ENCODE data around the gene EME2.

EME2 gene

DNA sequence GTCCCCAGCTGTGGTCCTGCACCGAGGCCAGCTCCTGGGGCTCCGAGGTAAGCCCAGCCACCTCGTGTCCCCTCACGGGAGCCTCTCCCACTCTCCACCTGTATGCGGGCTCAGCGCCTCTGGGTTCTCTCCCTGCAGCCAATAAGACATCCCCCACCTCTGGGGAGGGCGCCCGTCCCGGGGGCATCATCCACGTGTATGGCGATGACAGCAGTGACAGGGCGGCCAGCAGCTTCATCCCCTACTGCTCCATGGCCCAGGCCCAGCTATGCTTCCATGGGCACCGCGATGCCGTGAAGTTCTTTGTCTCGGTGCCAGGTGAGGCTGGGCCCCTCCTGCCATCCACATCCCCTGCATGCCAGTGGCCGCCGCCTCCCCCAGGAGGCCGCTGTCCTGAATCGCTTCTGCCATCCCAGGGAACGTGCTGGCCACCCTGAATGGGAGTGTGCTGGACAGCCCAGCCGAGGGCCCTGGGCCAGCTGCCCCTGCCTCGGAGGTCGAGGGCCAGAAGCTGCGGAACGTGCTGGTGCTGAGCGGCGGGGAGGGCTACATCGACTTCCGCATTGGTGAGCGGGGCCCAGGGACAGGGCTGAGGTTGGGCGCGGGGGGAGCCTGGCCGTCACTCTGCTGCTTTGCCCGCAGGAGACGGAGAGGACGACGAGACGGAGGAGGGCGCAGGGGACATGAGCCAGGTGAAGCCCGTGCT, 4.4 kb upstream of the EME2 start:
- no peaks in the 10 kb centered on the region for H3K9me3 ChIP-seq (ENCODE audit: control insufficient read depth, low read length)
- H3K36me3 ChIP-seq (ENCODE audit: control insufficient read depth, insufficient read depth, low read length) = peaks cover 49% of the 10 kb centered on the region
- no peak overlapping the region for H3K4me3 ChIP-seq (ENCODE audit: extremely low read depth, insufficient read depth, low read length, poor library complexity, severe bottlenecking)
- whole genome bisulfite sequencing, 2 experiments (ENCODE audit: insufficient coverage in 2 of 2) = 94 to 95% methylated on average over 30 to 40 of the region's 41 CpGs
- no peaks in the 10 kb centered on the region for H3K4me1 ChIP-seq (ENCODE audit: control insufficient read depth, insufficient read depth, low read length, poor library complexity, severe bottlenecking)
- H3K27ac ChIP-seq (ENCODE audit: low read depth, low read length, severe bottlenecking) = no peak overlapping the region

DNA sequence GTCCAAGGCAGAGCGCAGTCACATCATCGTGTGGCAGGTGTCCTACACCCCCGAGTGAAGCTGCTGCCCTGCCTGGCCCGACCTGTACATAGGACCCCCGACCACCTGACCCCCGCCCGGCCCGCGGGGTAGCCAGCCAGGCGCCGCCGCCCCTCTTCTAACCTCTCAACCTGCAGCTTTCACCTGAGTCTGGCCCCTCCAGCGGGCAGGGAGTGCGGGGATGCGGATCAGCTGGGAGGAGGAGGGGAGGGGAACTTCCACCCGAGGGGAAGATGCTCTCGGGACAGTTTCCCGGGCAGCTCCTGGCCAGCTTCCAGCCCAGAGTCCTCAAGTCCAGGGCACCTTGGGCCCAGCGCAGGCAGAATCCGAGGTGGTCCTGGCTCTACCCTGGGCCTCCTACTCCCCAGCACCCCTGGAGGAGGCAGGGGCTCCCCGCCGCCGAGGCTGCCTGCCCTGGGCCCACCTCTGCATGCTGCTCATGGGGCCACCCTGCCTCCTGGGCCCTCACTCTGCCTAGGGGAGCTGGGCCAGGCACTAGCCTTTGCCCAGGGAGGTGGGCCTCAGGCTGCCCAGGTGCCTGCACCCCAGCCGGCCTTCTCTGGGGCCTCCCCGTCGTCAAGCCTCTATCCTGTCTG, 3.7 kb upstream of the EME2 start:
- Histone ChIP-seq H3K4me1 (ENCODE audit: control insufficient read depth, insufficient read depth, low read length, poor library complexity, severe bottlenecking) (no peaks in the 10 kb centered on the region), H3K27ac (ENCODE audit: low read depth, low read length, severe bottlenecking) (no peak overlapping the region), H3K9me3 (ENCODE audit: control insufficient read depth, low read length) (no peaks in the 10 kb centered on the region), H3K36me3 (ENCODE audit: control insufficient read depth, insufficient read depth, low read length) (peaks cover 45% of the 10 kb centered on the region), H3K4me3 (ENCODE audit: extremely low read depth, insufficient read depth, low read length, poor library complexity, severe bottlenecking) (no peak overlapping the region)
- 94 to 96% methylated on average over 17 of the region's 26 CpGs for WGBS, 2 experiments (ENCODE audit: insufficient coverage in 2 of 2)

DNA sequence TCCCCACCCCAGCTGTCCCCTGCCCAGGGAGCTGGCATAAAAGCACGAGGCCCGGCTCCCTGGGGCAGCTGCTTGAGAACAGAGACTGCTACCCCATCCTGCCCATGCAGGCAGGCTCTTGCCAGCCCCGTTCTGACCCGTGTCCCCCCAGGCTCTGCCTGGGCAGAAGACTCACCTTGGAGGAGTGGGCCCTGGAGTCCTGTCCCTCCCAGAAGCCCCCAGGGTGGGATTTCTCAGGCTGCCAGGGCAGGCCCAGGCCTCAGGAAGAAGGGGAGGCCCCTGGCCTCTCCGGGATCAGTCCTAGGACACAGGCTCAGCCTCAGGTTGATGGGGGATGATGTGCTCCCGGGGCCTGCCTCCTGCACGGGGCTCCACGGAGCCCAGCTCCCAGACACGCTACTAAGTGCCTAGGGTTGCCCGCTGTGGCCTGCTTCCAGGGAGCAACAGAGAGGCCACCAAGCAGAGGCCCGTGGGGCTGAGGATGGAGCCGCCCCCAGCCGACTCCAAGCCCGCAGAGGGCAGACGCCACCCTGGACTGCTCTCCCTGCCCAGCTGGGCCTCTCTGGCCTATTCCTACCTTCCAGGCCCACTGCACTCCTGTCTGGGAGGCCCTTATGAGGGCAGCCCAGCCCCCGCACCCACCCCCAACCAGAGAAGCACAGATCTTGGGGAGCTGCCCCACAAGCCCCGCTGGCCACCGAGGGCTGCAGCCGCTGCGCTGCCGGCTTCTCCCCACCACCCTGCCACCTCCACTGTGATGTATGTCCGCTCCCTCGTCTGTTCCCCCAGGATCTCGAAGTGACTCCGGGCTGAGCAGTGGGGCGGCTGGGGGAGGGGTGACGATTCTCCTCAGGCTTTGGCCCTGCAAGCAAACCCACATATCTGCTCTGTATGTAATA, 3.0 kb upstream of the EME2 start:
- Histone ChIP-seq H3K4me1 (ENCODE audit: control insufficient read depth, insufficient read depth, low read length, poor library complexity, severe bottlenecking) (peaks cover 7% of the 10 kb centered on the region), H3K9me3 (ENCODE audit: control insufficient read depth, low read length) (no peaks in the 10 kb centered on the region), H3K36me3 (ENCODE audit: control insufficient read depth, insufficient read depth, low read length) (peaks cover 41% of the 10 kb centered on the region), H3K27ac (ENCODE audit: low read depth, low read length, severe bottlenecking) (no peak overlapping the region), H3K4me3 (ENCODE audit: extremely low read depth, insufficient read depth, low read length, poor library complexity, severe bottlenecking) (no peak overlapping the region)
- WGBS, 2 experiments (ENCODE audit: insufficient coverage in 2 of 2) = 95 to 96% methylated on average over 18 of the region's 27 CpGs

DNA sequence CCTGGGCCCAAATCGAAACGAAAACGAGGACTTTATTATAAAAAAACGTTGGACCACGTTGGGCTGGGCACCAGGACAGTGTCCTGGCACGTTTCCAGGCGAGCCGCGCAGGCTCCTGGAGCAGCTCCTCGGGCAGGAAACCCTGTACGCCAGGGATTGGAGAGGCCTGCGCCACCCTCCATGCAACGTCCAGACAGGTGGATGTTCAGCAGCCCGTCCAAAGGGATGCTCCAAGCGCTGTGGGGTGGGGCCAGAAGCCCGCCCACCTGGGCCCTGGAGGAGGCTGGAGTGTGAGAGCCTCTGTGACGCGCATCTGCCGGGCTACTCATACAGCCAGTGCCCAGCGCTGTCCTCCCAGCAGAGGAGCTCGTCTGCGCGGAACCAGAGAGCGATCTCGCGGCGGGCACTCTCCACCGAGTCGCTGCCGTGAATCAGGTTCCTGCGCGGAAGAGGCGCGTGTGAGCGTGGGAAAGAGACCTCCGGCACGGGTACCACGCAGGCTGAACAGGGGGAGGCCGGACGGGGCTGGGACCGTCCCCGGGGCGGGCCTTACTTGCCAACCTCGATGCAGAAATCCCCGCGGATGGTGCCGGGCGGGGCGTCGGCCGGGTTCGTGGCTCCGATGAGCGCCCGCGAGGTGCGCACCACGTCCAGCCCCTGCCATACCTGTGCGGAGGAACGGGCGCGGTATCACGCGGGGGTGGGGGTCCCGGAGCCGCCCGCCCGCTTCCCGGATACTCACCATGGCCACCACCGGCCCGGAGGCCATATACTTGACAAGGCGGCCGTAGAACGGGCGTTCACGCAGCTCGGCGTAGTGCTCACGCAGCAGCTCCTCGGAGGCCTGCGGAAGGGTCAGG, 2.1 kb upstream of the EME2 start:
- Histone ChIP-seq H3K36me3 (ENCODE audit: control insufficient read depth, insufficient read depth, low read length) (peaks cover 37% of the 10 kb centered on the region), H3K4me1 (ENCODE audit: control insufficient read depth, insufficient read depth, low read length, poor library complexity, severe bottlenecking) (peaks cover 8% of the 10 kb centered on the region), H3K27ac (ENCODE audit: low read depth, low read length, severe bottlenecking) (no peak overlapping the region), H3K9me3 (ENCODE audit: control insufficient read depth, low read length) (no peaks in the 10 kb centered on the region), H3K4me3 (ENCODE audit: extremely low read depth, insufficient read depth, low read length, poor library complexity, severe bottlenecking) (peak overlapping the region; percentile 88)
- WGBS, 2 experiments (ENCODE audit: insufficient coverage in 2 of 2) = 30 to 31% methylated on average over 78 of the region's 81 CpGs

DNA sequence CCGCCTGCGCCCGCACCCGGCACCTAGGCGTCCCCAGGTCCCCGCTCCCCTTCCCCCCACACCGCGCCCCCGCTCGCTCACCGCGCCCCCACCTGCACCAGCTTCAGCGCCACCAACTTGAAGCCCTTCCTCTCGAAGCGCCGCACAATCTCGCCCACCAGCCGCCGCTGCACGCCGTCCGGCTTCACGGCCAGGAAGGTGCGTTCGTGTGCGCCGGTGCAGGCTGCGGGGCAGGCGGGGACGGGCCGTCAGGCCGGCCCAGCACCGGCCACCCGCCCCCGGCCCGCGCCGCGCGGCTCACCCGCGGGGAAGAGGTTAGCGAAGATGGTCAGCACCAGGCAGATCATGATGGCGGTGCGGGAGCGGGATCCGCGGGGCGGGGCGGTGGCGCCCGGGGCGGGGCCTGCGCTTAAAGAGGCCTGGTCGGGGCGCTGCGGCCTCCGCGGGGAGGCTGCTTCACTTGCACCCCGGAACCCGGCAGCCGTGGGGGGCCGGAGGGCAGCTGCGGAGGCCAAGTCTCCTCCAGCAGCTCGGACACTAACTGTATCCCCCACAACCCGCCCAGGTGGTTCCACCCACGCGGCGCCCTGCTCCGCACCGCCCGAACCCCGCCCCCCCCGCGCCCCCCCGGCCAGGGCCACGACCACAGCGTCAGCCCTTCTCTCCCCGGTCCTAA, 1.3 kb upstream of the EME2 start, which contains the start of gene NME3:
NME3 (minus strand) TSS at position 356 of the 676 bp plus-strand sequence; CDS start at position 347, 9 bp downstream.
- WGBS, 2 experiments (ENCODE audit: insufficient coverage in 2 of 2) = 1% methylated on average over 47 to 50 of the region's 79 CpGs
- Histone ChIP-seq H3K4me3 (ENCODE audit: extremely low read depth, insufficient read depth, low read length, poor library complexity, severe bottlenecking) (peak within 1 kb of the TSS; percentile 88), H3K27ac (ENCODE audit: low read depth, low read length, severe bottlenecking) (peak within 1 kb of the TSS; percentile 10), H3K36me3 (ENCODE audit: control insufficient read depth, insufficient read depth, low read length) (peaks cover 37% of the 10 kb centered on the region), H3K4me1 (ENCODE audit: control insufficient read depth, insufficient read depth, low read length, poor library complexity, severe bottlenecking) (peaks cover 8% of the 10 kb centered on the region), H3K9me3 (ENCODE audit: control insufficient read depth, low read length) (no peaks in the 10 kb centered on the region)

DNA sequence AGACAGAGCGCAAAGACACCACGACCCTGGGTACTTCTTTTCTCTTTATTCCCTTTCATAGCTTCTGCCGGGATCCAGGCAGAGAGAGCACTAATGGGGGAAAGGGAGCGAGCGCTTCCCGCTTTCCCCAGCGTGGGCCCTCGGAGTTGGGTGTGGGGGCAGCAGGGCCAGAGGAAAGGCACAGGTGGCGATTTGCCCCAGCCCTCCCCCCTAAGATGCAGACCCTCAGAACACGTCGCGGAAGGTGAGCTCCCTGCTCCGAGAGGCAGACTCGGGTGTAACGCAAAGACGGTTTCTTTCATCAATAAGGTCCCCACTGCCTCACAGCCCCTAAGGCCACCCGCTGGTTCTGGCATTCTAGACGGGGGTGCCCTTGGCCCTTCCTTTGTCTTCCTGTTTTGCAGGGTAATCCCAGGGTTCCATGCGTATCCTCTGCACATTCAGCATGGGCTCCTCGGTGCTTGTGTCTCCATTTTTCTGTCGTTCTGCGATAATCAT, 697 bp upstream of the EME2 start:
- H3K27ac ChIP-seq (ENCODE audit: low read depth, low read length, severe bottlenecking) = peak overlapping the region; percentile 10
- peaks cover 39% of the 10 kb centered on the region for H3K36me3 ChIP-seq (ENCODE audit: control insufficient read depth, insufficient read depth, low read length)
- no peaks in the 10 kb centered on the region for H3K9me3 ChIP-seq (ENCODE audit: control insufficient read depth, low read length)
- H3K4me1 ChIP-seq (ENCODE audit: control insufficient read depth, insufficient read depth, low read length, poor library complexity, severe bottlenecking) = peaks cover 8% of the 10 kb centered on the region
- peak overlapping the region; percentile 88 for H3K4me3 ChIP-seq (ENCODE audit: extremely low read depth, insufficient read depth, low read length, poor library complexity, severe bottlenecking)
- WGBS, 2 experiments (ENCODE audit: insufficient coverage in 2 of 2) = 7 to 8% methylated on average over 19 to 21 of the region's 22 CpGs

DNA sequence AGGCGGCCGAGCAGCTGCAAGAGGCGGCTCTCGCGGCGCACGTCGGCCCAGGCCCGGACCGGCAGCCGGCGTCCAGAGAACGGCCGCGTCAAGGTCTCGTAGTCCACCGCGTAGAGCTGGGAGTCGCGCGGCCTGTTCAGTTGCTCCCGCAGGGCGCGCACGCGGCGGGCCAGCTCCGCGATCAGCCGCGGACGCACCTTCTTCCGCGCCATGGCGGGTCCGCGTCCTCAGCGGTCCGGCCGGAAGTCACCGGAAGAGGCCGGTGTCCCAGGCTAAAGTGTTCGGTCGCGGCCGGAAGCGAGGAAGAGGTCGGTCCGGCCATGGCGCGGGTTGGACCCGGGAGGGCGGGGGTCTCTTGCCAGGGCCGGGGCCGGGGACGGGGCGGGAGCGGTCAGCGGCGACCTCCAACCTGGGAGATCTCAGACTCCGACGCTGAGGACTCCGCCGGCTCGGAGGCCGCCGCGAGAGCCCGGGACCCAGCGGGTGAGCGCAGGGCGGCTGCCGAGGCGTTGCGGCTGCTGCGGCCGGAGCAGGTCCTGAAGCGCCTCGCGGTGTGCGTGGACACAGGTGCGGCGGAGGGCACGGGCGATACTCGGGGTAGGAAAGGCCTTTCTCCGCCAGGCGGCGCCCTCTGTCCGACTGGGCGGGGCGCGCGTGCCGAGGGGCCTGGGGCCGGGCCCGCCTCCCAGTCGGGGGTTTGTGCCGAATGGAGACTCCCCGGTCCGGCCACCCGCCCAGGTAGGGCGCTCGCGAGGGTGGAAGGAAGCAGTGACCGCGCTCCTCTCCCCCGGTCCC, 495 bp downstream of the EME2 start, which contains the start of gene MRPS34:
MRPS34 (minus strand) TSS at position 227 of the 795 bp plus-strand sequence; CDS start at position 212, 15 bp downstream.
- Histone ChIP-seq H3K36me3 (ENCODE audit: control insufficient read depth, insufficient read depth, low read length) (peaks cover 39% of the 10 kb centered on the region), H3K27ac (ENCODE audit: low read depth, low read length, severe bottlenecking) (peak within 1 kb of the TSS; percentile 87), H3K4me3 (ENCODE audit: extremely low read depth, insufficient read depth, low read length, poor library complexity, severe bottlenecking) (peak within 1 kb of the TSS; percentile 88), H3K4me1 (ENCODE audit: control insufficient read depth, insufficient read depth, low read length, poor library complexity, severe bottlenecking) (peaks cover 8% of the 10 kb centered on the region), H3K9me3 (ENCODE audit: control insufficient read depth, low read length) (no peaks in the 10 kb centered on the region)
- 1% methylated on average over 101 to 102 of the region's 108 CpGs for WGBS, 2 experiments (ENCODE audit: insufficient coverage in 2 of 2)

DNA sequence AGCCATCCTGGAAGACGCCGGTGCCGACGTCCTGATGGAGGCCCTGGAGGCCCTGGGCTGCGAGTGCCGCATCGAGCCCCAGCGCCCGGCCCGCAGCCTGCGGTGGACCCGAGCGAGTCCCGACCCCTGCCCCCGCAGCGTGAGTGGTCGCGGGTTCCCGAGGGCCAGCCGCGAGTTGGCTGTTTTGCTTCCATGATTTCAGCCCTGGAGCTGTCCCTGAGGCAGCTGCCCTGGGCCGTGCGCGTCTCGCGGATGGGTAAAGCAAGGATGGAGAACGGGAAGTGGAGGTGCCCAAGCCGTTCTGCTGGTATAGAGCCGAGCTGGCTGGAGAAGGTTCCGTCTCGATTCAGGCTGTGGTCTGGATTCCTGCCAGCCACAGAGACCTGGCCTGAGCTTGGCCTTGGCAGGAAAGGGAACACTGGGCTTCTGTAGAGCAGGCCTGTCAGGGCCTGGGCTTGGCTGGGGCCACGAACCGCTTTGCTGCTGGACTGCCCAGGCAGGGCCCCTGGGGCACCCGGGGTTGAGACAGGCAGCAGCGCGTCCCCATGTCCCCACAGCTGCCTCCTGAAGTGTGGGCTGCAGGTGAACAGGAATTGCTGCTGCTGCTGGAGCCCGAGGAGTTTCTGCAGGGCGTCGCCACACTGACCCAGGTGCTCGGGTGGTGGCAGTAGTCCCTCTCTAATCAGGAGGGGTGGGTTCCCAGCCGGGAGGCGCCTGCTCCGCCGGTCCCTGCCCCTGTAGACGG, 1.3 kb downstream of the EME2 start:
- Histone ChIP-seq H3K4me1 (ENCODE audit: control insufficient read depth, insufficient read depth, low read length, poor library complexity, severe bottlenecking) (peaks cover 8% of the 10 kb centered on the region), H3K27ac (ENCODE audit: low read depth, low read length, severe bottlenecking) (peak overlapping the region; percentile 87), H3K36me3 (ENCODE audit: control insufficient read depth, insufficient read depth, low read length) (peaks cover 42% of the 10 kb centered on the region), H3K9me3 (ENCODE audit: control insufficient read depth, low read length) (no peaks in the 10 kb centered on the region), H3K4me3 (ENCODE audit: extremely low read depth, insufficient read depth, low read length, poor library complexity, severe bottlenecking) (peak overlapping the region; percentile 88)
- WGBS, 2 experiments (ENCODE audit: insufficient coverage in 2 of 2) = 26 to 34% methylated on average over 40 to 44 of the region's 45 CpGs
